Naive thymus-derived CD4-positive, alpha-beta T cell (primary cell): Measurements from ENCODE around the gene ATP1A3. TPM values are rescaled to one million over a fixed set of nuclear protein-coding genes. Genes with fewer than 3 reads are reported as not detected.
A peak's percentile ranks its signal among the peaks of the same experiment; 100 is the strongest.

ENCODE experiments used
- ATAC-seq: fragments of 150-1000 bp; cut with Tn5 transposase; 2 replicates; pipeline ENCODE4 v1.10.0; 2021; ENCODE audit warnings: mild to moderate bottlenecking, moderate library complexity
- CTCF ChIA-PET: fragments of 350-600 bp; sonication (Branson Sonifier 250); formaldehyde crosslinking; loops from one replicate; lab custom pipeline; 2021; ENCODE audit warnings: antibody characterized with exemption; lab: Charles Lee
- POLR2A ChIA-PET: fragments of 350-600 bp; sonication (Branson Sonifier 250); formaldehyde crosslinking; loops from one replicate; lab custom pipeline; 2021; ENCODE audit warnings: antibody characterized with exemption, inconsistent platforms; lab: Charles Lee
- DNase-seq, 9 donors: peaks; one replicate each; pipeline versions ENCODE4 v3.0.0 to v3.0.0-alpha.2; 2020 to 2022; ENCODE audit warnings: mixed read lengths in 1 of 9
- H3K27ac ChIP-seq: one replicate; pipeline ENCODE4 v1.7.0; 2013; ENCODE audit warnings: mild to moderate bottlenecking, low read depth, low read length, moderate library complexity
- H3K27me3 ChIP-seq, 2 donors: one replicate each; pipeline ENCODE4 v1.7.0; 2013; ENCODE audit warnings: low read length in 2 of 2, mild to moderate bottlenecking in 2 of 2, moderate library complexity in 2 of 2; ENCODE audit not compliant: control insufficient read depth in 2 of 2, insufficient read depth in 2 of 2
- H3K36me3 ChIP-seq, 3 experiments: 1 replicate in 2 of 3; 2 replicates in 1 of 3; pipeline ENCODE4 v1.7.0; 2013; ENCODE audit warnings: low read length in 3 of 3, mild to moderate bottlenecking in 3 of 3, moderate library complexity in 1 of 3; ENCODE audit not compliant: insufficient read depth in 3 of 3, control insufficient read depth in 2 of 3
- H3K4me1 ChIP-seq, 2 donors: one replicate each; pipeline ENCODE4 v1.7.0; 2013; ENCODE audit warnings: low read length in 2 of 2, mild to moderate bottlenecking in 2 of 2, moderate library complexity in 1 of 2; ENCODE audit not compliant: control insufficient read depth in 2 of 2, insufficient read depth in 2 of 2
- H3K4me3 ChIP-seq: 2 replicates; pipeline ENCODE4 v1.7.0; 2013; ENCODE audit warnings: mild to moderate bottlenecking, low read length
- H3K9me3 ChIP-seq, 3 experiments: 1 replicate in 2 of 3; 2 replicates in 1 of 3; pipeline ENCODE4 v1.7.0; 2013; ENCODE audit warnings: low read length in 3 of 3; ENCODE audit not compliant: control insufficient read depth in 2 of 3
- H3K27ac Mint-ChIP-seq, 9 donors: one replicate each; pipeline ENCODE4 v1.8.0; 2020 to 2022; ENCODE audit warnings: mixed read lengths in 9 of 9, mild to moderate bottlenecking in 8 of 9, moderate library complexity in 5 of 9, inconsistent platforms in 2 of 9
- H3K27me3 Mint-ChIP-seq, 5 donors: one replicate each; pipeline ENCODE4 v1.8.0; 2021 to 2022; ENCODE audit warnings: mixed read lengths in 5 of 5, mild to moderate bottlenecking in 1 of 5
- H3K36me3 Mint-ChIP-seq, 5 donors: one replicate each; pipeline ENCODE4 v1.8.0; 2020 to 2022; ENCODE audit warnings: mixed read lengths in 5 of 5, mild to moderate bottlenecking in 3 of 5, inconsistent platforms in 1 of 5
- H3K4me1 Mint-ChIP-seq, 7 donors: one replicate each; pipeline ENCODE4 v1.8.0; 2020 to 2022; ENCODE audit warnings: mixed read lengths in 7 of 7, mild to moderate bottlenecking in 3 of 7, inconsistent platforms in 1 of 7
- H3K4me3 Mint-ChIP-seq, 10 donors: one replicate each; pipeline ENCODE4 v1.8.0; 2020 to 2022; ENCODE audit warnings: mild to moderate bottlenecking in 10 of 10, mixed read lengths in 10 of 10, moderate library complexity in 6 of 10, inconsistent platforms in 2 of 10
- H3K9me3 Mint-ChIP-seq, 11 donors: one replicate each; pipeline ENCODE4 v1.8.0; 2020 to 2022; ENCODE audit warnings: mixed read lengths in 11 of 11, mild to moderate bottlenecking in 4 of 11, inconsistent platforms in 1 of 11, moderate library complexity in 1 of 11
- intact Hi-C, 2 donors: fragments of 100-400 bp; cut with micrococcal nuclease; formaldehyde crosslinking; loops; one replicate each; pipeline ENCODE4 v1.15.1; 2023
- polyA plus RNA-seq, 2 donors: library from polyadenylated mRNA; unstranded; fragments of 300-500 nt; fragmentation: Illumina TruSeq; gene quantifications; one replicate each; pipeline ENCODE4 v1.2.3, GENCODE V29; 2021
- total RNA-seq, 6 experiments: library from RNA in 5 of 6; stranded (reverse) in 5 of 6; gene quantifications; 1 replicate in 5 of 6; 2 replicates in 1 of 6; pipeline ENCODE4 v1.2.3 and lab custom pipeline; 2021 to 2026

Gene ATP1A3
- total and polyA plus RNA-seq, 7 experiments from 2014 or later: 0.54 to 5.0 (median 2.7) TPM

DNA sequence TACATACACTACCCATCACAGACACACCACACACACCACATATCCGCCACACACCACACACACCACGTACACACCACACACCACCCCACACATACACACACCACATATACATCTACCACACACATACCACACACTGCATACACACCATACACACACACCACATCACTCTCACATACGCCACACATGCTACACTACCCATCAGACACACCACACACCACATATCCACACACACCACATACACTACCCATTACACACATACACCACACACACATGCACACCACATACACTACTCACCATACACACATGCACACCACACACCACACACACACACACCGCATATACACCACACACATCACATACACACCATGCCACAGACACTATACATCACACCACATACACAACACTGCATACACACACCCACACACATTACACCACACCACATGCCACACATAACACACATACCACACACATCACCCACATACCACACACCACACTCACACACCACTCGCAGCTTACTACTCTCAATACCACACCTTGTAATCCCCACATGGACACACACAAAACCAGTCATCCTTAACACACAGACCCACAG lies 75.3 kb downstream of the ATP1A3 start:
- ChIA-PET CTCF (interaction anchor here (0.7 to 1.1 kb wide), 3 partner anchors 14 to 47 kb away, joined by 3 to 4 read pairs (median 3); no protein-coding TSS in a partner anchor), POLR2A (interaction anchor here (0.7 to 1.7 kb wide), 5 partner anchors 8 to 46 kb away, joined by 3 to 7 read pairs (median 4); no protein-coding TSS in a partner anchor)
- ATAC-seq (no peak), DNase-seq (no peak)
- H3K27me3 ChIP-seq: peaks cover 0 to 23% of the 10 kb centered on the region in 2 donors
- H3K36me3 ChIP-seq: no peaks in the 10 kb centered on the region
- no peak overlapping the region for H3K27ac Mint-ChIP-seq
- H3K4me1 Mint-ChIP-seq: peaks cover 16 to 26% (median 23%) of the 10 kb centered on the region in 7 donors
- H3K4me3 ChIP-seq: no peak overlapping the region
- H3K9me3 ChIP-seq: no peaks in the 10 kb centered on the region
- H3K4me1 ChIP-seq: peaks cover 11 to 41% of the 10 kb centered on the region in 2 donors
- peaks cover 0 to 17% (median 9%) of the 10 kb centered on the region in 5 donors for H3K27me3 Mint-ChIP-seq
- peaks cover 0 to 8% (median 4%) of the 10 kb centered on the region in 5 donors for H3K36me3 Mint-ChIP-seq
- peaks cover 0 to 3% (median 0%) of the 10 kb centered on the region in 11 donors for H3K9me3 Mint-ChIP-seq
- intact Hi-C loops: no loop called here
- no peak overlapping the region for H3K27ac ChIP-seq
- H3K4me3 Mint-ChIP-seq: no peak overlapping the region

DNA sequence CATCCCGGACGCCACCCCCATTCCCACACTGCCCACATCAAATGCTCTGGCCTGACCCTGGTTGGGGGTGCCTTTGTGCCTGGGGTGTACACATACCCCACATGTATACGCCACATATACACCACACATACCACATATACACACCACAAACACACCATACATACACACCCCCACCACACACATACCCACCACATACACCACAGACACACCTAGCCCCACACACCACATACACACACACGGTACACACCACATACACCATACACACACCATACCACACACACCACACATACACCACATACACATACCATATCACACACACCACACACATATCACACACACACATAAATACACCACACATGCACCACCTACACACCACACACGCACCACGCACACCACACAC lies 75.9 kb downstream of the ATP1A3 start:
- ATAC-seq (peak; percentile 17), DNase-seq (no peak)
- Histone ChIP-seq H3K27ac (no peak overlapping the region), H3K27me3 (peaks cover 0 to 23% of the 10 kb centered on the region in 2 donors), H3K4me1 (peaks cover 11 to 46% of the 10 kb centered on the region in 2 donors), H3K36me3 (no peaks in the 10 kb centered on the region), H3K9me3 (no peaks in the 10 kb centered on the region), H3K4me3 (no peak overlapping the region)
- Mint-ChIP-seq H3K27ac (no peak overlapping the region), H3K4me1 (peaks cover 15 to 28% (median 21%) of the 10 kb centered on the region in 7 donors), H3K4me3 (no peak overlapping the region), H3K9me3 (no peaks in the 10 kb centered on the region), H3K27me3 (peaks cover 0 to 12% (median 7%) of the 10 kb centered on the region in 5 donors), H3K36me3 (peaks cover 0 to 6% (median under 1%) of the 10 kb centered on the region in 5 donors)
- intact Hi-C loops: no loop called here
- POLR2A ChIA-PET: no interaction called here
- CTCF ChIA-PET: no interaction called here

DNA sequence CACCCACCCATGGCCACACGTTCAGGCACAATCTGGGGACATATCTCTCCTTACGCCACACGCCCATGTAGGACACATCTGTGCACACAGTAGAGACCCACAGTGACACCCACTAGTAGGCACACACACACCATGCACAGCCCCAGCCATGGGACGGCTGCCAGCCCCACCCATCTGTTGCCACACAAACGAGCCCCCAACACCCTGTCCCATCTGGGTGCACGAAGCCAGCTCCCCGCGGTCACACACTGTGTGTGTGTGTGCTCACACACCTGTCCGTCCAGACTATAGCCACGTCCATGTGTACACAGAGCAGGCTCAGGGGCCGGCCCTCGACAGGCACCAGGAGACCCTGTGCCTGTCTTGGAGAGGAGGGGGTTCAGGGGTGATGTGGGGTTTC lies 76.4 kb downstream of the ATP1A3 start:
- Mint-ChIP-seq H3K27ac (no peak overlapping the region), H3K27me3 (peaks cover 0 to 14% (median 6%) of the 10 kb centered on the region in 5 donors), H3K36me3 (peaks cover 0 to 6% (median 0%) of the 10 kb centered on the region in 5 donors), H3K9me3 (no peaks in the 10 kb centered on the region), H3K4me1 (peaks cover 14 to 28% (median 20%) of the 10 kb centered on the region in 7 donors), H3K4me3 (no peak overlapping the region)
- no peak overlapping the region for H3K4me3 ChIP-seq
- no peaks in the 10 kb centered on the region for H3K9me3 ChIP-seq
- DNase-seq (no peak), ATAC-seq (no peak)
- intact Hi-C loops: no loop called here
- ChIA-PET CTCF (no interaction called here), POLR2A (interaction anchor here (0.7 to 1.1 kb wide), 2 partner anchors 30 to 34 kb away, joined by 3 to 5 read pairs; partner anchors contain the start of gene ARHGEF1)
- H3K27ac ChIP-seq: no peak overlapping the region
- no peaks in the 10 kb centered on the region for H3K36me3 ChIP-seq
- peaks cover 11 to 48% of the 10 kb centered on the region in 2 donors for H3K4me1 ChIP-seq
- H3K27me3 ChIP-seq: peaks cover 0 to 23% of the 10 kb centered on the region in 2 donors

Other genes with a start within 250 kb of the ATP1A3 start
- gene CEACAM6, start 238.7 kb downstream of the ATP1A3 start, total RNA-seq: under 1 TPM in 1 of 5 experiments, not detected in 4; 0.15 TPM
- gene CEACAM6, start 238.7 kb downstream of the ATP1A3 start, polyA plus RNA-seq: not detected
- 1 to 10 TPM in 1 of 5 experiments, under 1 TPM in 1, not detected in 3; 0.42 to 4.7 TPM for gene CEACAM3, start 197.6 kb downstream of the ATP1A3 start, total RNA-seq
- gene CEACAM3, start 197.6 kb downstream of the ATP1A3 start, polyA plus RNA-seq: not detected
- gene LYPD4, start 149.5 kb downstream of the ATP1A3 start, total RNA-seq: not detected
- not detected for gene LYPD4, start 149.5 kb downstream of the ATP1A3 start, polyA plus RNA-seq
- gene DMRTC2, start 149.2 kb downstream of the ATP1A3 start, total RNA-seq: under 1 TPM in 1 of 5 experiments, not detected in 4; 0.12 TPM
- not detected for gene DMRTC2, start 149.2 kb downstream of the ATP1A3 start, polyA plus RNA-seq
- gene RPS19, start 134.0 kb downstream of the ATP1A3 start, total RNA-seq: 1,000 to 10,000 TPM; 2,739 to 3,712 (median 3,396) TPM
- 1,000 to 10,000 TPM; 6,645 to 7,822 TPM for gene RPS19, start 134.0 kb downstream of the ATP1A3 start, polyA plus RNA-seq
- 10 to 100 TPM in 1 of 5 experiments, 1 to 10 TPM in 4; 2.6 to 27.9 (median 2.8) TPM for gene CD79A, start 117.0 kb downstream of the ATP1A3 start, total RNA-seq
- 10 to 100 TPM in 1 of 2 donors, 1 to 10 TPM in 1; 9.6 to 16.8 TPM for gene CD79A, start 117.0 kb downstream of the ATP1A3 start, polyA plus RNA-seq
- 1,000 to 10,000 TPM in 4 of 5 experiments, 100 to 1,000 TPM in 1; 662 to 1,236 (median 1,141) TPM for gene ARHGEF1, start 111.0 kb downstream of the ATP1A3 start, total RNA-seq
- gene ARHGEF1, start 111.0 kb downstream of the ATP1A3 start, polyA plus RNA-seq: 100 to 1,000 TPM; 184 to 367 TPM
- 10 to 100 TPM in 2 of 5 experiments, 1 to 10 TPM in 3; 3.0 to 15.0 (median 8.0) TPM for gene ERFL, start 65.8 kb downstream of the ATP1A3 start, total RNA-seq
- gene ERFL, start 65.8 kb downstream of the ATP1A3 start, polyA plus RNA-seq: not detected
- 10 to 100 TPM; 70.4 to 90.9 (median 78.1) TPM for gene RABAC1, start 34.9 kb downstream of the ATP1A3 start, total RNA-seq
- 100 to 1,000 TPM; 171 to 187 TPM for gene RABAC1, start 34.9 kb downstream of the ATP1A3 start, polyA plus RNA-seq
- gene GRIK5, start 76.0 kb upstream of the ATP1A3 start, total RNA-seq: 1 to 10 TPM in 2 of 5 experiments, under 1 TPM in 3; 0.57 to 3.5 (median 0.86) TPM
- gene GRIK5, start 76.0 kb upstream of the ATP1A3 start, polyA plus RNA-seq: under 1 TPM in 1 of 2 donors, not detected in 1; 0.09 TPM
- gene ZNF574, start 81.9 kb upstream of the ATP1A3 start, total RNA-seq: 10 to 100 TPM; 17.6 to 26.7 (median 20.9) TPM
- gene ZNF574, start 81.9 kb upstream of the ATP1A3 start, polyA plus RNA-seq: 10 to 100 TPM; 11.2 to 32.8 TPM
- gene POU2F2, start 138.2 kb upstream of the ATP1A3 start, total RNA-seq: 10 to 100 TPM; 31.5 to 91.3 (median 73.4) TPM
- 1 to 10 TPM; 2.2 to 7.6 TPM for gene POU2F2, start 138.2 kb upstream of the ATP1A3 start, polyA plus RNA-seq
- gene DEDD2, start 223.4 kb upstream of the ATP1A3 start, total RNA-seq: 100 to 1,000 TPM in 1 of 5 experiments, 10 to 100 TPM in 4; 47.9 to 104 (median 65.8) TPM
- gene DEDD2, start 223.4 kb upstream of the ATP1A3 start, polyA plus RNA-seq: 100 to 1,000 TPM; 132 to 208 TPM
- gene ZNF526, start 226.1 kb upstream of the ATP1A3 start, total RNA-seq: 10 to 100 TPM in 4 of 5 experiments, 1 to 10 TPM in 1; 8.6 to 25.2 (median 22.7) TPM
- 10 to 100 TPM in 1 of 2 donors, 1 to 10 TPM in 1; 4.0 to 11.8 TPM for gene ZNF526, start 226.1 kb upstream of the ATP1A3 start, polyA plus RNA-seq
- gene GSK3A, start 248.4 kb upstream of the ATP1A3 start, total RNA-seq: 10 to 100 TPM; 19.6 to 52.0 (median 33.0) TPM
- 10 to 100 TPM; 11.4 to 19.6 TPM for gene GSK3A, start 248.4 kb upstream of the ATP1A3 start, polyA plus RNA-seq